Liver (tissue), 3 donors: ENCODE data around the gene PHF20.

Experiments used
- CTCF ChIP-seq: fragments of 150-350 bp; IDR thresholded peaks from 2 replicates; pipeline ENCODE4 v1.5.1; 2017; ENCODE audit warnings: improper control_type of control experiment, low read depth, low read length; ENCODE audit not compliant: missing input control
- GABPA ChIP-seq, 2 donors: IDR thresholded peaks in 1 of 2; conservative IDR thresholded peaks in 1 of 2; 2 replicates each; pipeline ENCODE4 v1.6.1; 2016; ENCODE audit warnings: antibody characterized with exemption in 2 of 2, mild to moderate bottlenecking in 1 of 2, moderate library complexity in 1 of 2
- MAX ChIP-seq: IDR thresholded peaks from 2 replicates; pipeline ENCODE4 v1.6.1; 2016; ENCODE audit warnings: antibody characterized with exemption
- donor health status: healthy.
- donor health status: healthy.

GRCh38 chr20:35730583-35731468 is 41.0 kb upstream of the PHF20 start:
- TF ChIP-seq GABPA (IDR thresholded peaks at IDR 0.05 in 1 of 2, conservative IDR thresholded peaks at IDR 0.05 in 1 of 2) (no peak), CTCF (no peak), MAX (no peak)
